Amniotic stem cell (primary cell): ENCODE results near the gene PHYKPL.
"Not testable (repeated sequence)": the region's sequence is repeated elsewhere in the genome, so short reads cannot be mapped to it uniquely, and the experiment has no call there.

Experiments
- DNase-seq: peaks from one replicate; lab custom pipeline; 2025; lab: John Stamatoyannopoulos, UW

PHYKPL gene

GRCh38 chr5:178239626-178240301 is 7.2 kb upstream of the PHYKPL start:
- not testable (repeated sequence) for DNase-seq

GRCh38 chr5:178238711-178239592 is 6.3 kb upstream of the PHYKPL start:
- no peak for DNase-seq

- DNase-seq: no peak
Measured at GRCh38 chr5:178238313-178238635, 5.7 kb upstream of the PHYKPL start.

GRCh38 chr5:178237431-178238312 is 5.1 kb upstream of the PHYKPL start:
- no peak for DNase-seq

DNA sequence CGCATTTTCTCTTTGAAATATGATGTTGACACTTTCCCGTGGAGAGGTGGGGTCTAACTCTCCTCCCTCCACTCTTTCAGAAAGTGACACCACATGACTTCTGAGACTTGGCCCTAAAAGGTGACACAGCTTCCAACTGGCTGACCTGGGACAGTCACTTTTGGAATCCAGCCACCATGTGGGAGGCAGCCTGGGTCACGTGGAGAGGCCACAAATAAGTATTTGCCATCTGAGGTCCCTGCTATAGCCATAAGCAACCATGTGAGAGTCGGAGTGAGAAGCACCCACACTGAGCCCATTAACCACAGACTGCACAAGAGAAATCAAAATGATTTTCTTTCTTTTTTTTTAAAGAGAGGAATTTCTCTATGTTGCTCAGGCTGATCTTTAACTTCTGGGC is 4.1 kb upstream of the PHYKPL start:
- DNase-seq: no peak

DNA sequence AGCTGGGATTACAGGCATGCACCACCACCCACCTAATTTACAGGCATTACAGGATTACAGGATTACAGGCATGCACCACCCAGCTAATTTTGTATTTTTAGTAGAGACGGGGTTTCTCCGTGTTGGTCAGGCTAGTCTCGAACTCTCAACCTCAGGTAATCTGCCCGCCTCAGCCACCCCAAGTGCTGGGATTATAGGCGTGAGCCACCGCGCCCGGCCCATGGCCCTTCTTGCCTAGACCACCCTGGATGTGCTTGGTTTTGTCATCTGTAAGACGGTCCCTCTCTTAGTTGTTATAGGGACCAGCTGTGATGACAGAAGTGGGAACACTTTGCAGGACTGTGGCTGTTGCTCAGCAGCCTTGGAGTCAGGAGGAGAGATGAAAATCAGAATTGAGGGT is 3.5 kb upstream of the PHYKPL start:
- DNase-seq: no peak

DNA sequence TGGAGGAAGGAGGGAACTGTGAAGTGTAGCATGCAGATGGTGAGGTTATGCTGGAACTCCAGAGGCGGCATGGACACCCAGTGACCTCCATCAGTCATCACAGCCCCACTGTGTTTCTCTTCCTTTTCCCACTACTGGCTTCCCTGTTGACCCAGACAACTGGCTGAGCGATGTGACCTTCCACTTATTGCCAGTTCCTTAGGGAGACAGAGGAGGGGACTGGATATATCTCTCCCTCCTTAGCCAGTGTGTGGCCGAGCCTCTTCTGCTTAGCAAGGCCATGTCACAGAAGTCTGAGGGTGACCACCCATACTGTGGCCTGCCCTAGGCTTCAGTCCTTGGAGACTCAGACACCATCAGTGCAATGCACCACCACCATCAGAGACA is 3.0 kb upstream of the PHYKPL start:
- no peak for DNase-seq

GRCh38 chr5:178234750-178235587 is 2.4 kb upstream of the PHYKPL start:
- DNase-seq: peak; percentile 44

DNA sequence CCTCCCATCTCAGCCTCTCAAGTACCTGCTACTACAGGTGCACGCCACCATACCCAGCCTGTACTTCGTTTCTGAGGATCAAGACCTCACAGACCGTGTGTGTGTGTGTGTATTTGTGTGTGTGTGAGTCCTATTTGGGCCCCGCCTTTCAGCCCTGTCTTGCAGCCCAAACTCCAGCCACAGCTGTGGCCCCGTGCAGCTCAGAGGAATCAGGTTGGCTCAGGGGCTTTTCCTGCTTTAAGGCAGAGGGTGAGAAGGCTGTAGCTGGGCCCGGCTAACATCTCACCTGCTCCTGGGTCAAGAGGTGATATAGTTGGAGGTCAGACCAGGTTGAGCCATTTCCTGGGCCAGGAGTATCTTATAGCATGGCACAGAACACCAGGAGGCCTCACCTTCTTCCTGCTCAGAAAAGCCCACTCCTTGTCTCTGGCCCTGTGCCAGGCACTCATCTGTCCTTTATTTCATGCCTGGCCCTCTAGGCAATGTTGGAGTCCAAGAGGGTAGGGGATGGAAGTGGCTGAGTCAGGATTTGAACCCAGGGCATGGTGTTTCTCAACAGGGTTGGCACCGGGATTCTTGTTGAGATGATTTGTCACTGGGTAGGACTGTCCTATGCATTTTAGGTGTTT is 1.6 kb upstream of the PHYKPL start:
- no peak for DNase-seq

DNA sequence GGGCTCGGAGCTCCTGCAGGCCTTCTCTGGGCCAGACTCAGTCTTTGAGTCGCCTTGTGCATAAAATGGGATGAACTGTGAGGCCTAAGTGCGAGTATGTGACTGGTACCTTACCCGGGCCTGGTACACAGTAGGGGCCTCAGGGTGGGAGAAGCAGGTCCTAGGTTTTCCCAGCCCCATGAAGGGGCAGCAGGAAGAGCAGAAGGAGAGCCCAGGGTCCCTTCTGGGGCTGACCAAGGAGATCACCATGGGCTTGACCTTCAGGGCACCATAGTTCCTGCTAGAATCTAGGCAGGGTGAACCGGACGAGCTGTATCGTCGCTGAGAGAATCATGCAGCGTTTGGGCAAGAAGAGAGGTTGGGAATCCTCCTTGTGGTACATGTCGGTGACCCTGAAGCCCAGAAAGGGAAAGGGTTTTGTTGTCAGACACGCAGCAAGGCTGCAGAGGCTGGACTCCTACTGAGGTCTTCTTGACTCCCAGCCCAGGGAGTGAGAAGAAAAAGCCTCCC is 373 bp upstream of the PHYKPL start:
- no peak for DNase-seq

DNA sequence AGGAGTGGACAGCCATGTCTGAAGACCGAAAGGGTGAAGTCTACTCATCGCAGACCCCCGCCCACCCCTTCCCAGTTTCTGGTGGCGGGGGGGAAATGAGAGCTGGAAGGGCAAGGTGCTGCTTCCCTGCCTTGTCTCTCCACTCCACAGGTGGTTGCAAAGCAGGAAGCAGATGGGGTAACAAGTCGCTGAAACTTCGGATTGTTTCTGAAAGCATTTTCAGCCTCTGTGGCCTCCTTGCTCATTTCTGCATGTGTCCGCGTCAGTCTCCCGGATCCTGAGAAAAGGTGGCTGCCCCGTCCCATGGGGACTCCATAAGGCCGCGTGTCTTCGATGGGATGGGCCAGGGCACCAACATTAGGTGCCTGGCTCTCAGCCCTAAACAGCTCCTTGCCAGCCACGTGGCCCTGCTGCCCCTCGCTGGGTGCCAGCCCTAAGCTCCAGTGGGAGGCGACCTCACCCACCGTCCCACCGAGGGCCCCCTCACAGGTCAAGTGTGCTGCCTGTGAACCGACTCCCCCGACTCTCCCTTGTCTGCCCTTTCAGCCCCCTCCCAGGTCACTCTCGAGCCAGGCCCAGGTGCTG is 971 bp downstream of the PHYKPL start:
- no peak for DNase-seq

DNA sequence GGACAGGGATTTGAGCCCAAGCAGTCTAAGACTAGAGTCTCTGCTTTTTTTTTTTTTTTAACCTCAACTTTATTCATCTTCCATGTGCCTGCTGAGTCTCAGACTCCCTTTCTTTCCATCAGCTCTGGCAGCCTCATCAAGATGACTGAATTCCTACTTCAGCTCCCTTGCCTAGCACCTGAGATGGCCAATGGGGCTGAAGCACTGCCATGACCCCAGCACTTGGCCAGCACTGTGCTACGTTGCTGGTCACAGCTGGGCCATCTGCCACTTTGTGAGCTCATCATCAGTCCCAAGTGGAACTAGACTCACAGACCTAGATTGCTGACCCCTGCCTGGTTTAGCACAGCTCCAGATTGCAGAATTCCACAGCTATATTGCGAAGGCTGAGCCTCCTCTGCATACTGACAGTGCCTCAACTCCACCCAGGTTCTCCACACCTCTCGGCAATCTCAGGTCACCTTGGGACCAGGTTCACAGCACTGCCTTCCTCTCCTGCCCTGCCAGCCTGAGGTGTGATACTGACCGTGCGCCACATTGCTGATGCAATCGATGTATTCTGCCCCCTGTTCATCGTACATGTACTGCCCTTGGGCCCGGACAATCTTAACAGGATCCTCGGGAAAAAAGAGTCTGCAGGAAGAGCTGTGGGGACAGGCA is 1.6 kb downstream of the PHYKPL start:
- no peak for DNase-seq

- DNase-seq: no peak
Measured at GRCh38 chr5:178229861-178230260, 2.7 kb downstream of the PHYKPL start.

DNA sequence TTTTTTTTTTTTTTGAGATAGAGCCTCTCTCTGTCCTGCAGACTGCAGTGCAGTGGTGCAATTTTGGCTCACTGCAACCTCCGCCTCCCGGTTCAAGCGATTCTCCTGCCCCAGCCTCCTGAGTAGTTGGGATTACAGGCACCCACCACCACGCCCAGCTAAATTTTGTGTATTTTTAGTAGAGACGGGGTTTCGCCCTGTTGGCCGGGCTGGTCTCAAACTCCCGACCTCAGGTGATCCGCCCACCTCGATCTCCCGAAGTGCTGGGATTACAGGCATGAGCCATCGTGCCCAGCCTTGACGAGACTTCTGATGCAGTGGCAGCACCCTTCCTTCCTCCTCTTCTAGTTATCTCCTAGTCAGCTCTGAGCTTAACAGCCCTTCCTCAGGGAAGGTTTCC is 3.5 kb downstream of the PHYKPL start:
- not testable (repeated sequence) for DNase-seq

DNA sequence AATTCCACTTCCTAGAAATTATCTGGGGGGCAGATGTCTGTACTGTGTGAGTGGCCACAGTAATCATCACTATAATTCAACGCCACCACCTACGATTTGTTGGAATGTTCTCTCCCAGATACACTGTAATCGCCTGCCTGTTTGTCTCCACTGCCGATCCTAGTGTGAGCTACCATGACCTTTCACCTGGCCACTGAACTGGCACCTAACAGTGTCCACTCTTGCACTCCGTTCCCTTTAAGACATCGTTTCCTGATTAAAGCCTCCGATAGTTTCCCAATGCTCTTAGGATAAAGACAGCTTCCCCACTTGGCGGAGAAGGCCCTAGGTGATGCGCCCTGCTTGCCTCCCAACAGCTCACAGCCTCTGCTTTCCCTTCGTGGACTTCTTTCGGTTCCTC is 4.0 kb downstream of the PHYKPL start:
- no peak for DNase-seq

DNA sequence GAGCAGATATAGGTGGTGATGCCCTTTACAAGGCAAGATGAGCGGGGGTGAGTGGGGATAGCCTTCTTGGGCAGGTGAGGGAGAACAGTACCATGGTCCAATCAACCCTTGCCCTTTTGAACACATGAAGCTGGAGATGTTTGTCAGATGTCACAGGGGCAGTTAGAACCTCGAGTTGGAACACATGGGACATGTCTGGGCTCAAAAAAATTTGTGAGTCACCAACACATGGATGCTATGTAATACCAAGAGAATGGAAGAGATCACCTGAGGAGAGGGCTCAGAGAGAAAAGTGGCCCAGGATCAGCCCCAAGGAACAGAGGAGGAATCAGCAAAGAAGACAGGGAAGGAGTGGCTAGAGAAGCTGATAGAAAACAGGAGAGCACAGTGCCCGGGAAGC is 4.7 kb downstream of the PHYKPL start:
- DNase-seq: no peak

GRCh38 chr5:178227138-178227659 is 5.4 kb downstream of the PHYKPL start:
- no peak for DNase-seq

DNA sequence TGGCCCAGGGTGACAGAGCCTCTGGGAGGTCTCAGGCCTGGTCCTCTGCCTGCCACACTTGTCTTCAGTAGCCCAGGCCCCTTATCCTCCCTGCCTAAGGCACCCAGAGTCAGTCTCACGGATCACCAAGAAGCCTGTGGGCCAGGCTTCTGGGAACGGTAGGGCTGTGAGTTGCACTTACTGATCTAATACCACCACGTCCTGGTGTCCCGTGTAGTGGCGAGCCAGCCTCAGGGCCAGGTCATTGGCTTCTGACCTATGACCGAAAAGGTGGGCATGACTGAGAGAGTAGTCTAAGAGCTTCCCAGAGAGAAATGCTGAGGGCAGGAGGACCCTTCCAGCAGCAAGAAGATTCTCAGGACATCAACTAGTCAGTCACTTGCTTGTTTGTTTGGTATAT is 7.4 kb downstream of the PHYKPL start:
- DNase-seq: no peak

DNA sequence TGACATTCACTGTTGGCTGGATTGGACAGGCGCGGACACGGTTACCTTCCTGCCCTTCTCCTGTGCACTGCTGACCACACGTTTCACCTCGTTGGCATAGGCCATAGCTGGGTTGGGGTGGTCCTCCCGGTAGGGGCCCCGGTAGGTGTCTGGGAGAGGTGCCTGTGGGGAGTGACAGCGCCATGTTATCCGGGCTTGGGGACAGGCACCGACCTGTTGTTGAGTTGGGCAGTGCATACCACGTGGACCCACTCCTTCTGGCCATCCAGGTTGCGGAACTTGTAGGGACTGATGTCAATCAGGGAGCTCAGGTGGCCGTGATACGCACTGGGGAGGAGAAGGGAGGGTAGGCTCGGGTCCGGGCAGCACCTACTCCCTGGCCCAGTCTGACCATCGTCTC is 8.2 kb downstream of the PHYKPL start:
- no peak for DNase-seq

DNA sequence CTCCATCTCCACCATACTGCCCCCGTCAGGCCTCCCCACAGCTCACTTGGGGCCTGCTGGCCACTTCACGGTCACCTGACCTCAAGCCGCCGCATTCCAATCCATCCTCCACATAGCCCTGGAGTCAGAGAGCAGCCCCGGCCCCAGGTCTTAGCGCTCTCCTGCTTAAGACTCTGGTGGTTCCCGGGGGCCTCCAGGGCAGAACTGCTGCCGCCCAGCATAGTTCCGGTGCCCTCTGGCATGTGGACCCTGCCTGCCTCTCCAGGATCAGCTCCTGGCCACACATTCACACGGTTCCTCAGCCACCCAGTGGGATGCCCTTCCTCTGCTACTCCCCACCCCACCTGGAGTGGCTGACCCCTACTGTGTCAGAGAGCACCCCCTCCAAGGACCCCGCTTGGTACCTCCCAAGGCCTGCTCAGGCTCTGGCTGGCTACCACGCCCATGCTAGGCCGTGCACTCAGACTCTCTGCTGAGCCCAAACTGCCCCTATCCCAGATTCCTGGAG is 8.7 kb downstream of the PHYKPL start:
- DNase-seq: no peak
